ENCODE data around the gene TMOD1.

Gene TMOD1

DNA sequence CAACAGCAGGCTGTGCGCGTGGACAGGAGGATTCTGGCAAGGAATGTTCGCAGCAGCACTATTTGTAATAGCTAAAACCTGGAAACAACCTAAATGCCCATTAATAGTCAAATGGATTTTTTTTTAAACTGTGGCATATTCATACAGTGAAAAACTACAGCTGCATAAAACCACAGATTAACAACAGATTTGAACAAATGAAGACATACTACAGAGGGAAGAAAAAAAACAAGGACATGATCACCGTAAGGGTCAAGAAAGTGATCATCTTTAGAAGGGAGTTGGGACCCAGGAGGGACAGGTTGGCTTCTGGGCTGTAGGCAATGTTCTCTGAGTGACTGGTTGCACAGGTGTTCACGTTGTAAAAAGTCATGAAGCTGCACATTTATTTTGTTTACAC, 1.2 kb upstream of the TMOD1 start:
- DNase-seq, result no peak

DNA sequence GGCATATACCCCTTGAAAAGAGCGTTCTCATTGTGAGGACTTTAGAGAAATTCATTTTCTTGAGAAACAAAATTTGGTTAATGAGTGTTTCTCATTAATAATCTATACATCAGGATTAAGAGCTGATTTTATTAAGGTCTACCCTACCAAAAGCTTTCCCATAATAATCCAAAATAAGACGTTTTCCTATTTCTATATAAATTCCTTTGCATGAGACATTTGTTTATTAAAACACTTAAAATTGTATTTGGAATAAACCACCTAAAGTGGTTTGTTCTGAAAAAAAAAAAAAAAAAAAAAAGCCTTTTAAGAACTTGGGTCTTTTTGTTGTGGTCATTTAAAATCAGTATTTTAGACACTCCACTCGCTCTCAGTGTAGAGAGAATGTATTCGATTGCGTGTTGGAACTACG, 695 bp upstream of the TMOD1 start:
- DNase-seq, result no peak

DNA sequence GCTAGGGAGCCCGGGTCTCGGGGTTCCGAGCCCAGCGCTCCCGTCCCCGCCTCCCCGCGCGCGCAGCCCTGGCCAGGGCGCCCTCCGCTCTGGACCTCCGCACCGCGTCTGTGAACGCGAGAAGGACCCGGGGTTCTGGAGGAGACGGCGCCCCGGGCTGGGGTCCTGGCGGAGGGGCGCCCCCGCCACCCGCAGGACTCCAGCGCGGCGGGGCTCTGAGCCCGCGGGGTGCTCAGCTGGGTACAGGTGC, 431 bp downstream of the TMOD1 start:
- no peak for DNase-seq

DNA sequence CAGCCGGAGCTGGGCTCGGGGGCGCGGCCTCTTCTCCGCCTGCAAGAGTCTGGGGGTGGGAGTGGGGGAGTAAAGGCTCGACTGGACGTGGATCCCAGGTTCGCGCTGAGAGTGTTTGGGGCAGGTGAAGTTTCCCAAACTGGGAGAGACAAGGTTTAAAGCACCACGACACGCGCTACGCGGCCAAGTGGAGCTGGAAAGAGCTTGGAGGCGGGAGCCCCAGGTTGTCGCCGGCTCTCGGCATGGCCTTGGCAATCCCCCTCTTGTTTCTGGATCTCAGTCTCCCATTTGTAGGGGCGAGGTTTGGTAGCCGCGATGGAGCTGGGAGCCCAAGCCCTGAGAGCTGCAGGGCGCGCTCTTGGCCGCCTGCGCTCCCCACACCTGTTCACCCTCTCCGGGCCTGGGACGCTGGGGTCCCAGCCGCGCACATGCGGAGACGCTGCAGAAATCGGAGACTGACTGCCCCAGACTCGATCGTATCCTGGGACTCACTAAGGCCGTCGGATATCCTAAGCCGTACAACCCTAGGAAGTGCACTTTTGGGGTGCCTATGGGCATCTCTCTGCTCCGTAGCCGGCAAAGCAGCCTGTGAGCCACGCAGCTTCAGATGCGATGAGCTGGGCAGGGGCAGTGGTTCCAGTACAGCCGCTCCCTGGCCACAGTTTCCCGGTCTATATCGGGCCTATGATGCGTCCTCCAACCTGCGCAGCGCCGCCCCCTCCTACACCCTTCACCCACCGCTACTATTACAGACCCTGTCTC, 937 bp downstream of the TMOD1 start:
- DNase-seq, result no peak

DNA sequence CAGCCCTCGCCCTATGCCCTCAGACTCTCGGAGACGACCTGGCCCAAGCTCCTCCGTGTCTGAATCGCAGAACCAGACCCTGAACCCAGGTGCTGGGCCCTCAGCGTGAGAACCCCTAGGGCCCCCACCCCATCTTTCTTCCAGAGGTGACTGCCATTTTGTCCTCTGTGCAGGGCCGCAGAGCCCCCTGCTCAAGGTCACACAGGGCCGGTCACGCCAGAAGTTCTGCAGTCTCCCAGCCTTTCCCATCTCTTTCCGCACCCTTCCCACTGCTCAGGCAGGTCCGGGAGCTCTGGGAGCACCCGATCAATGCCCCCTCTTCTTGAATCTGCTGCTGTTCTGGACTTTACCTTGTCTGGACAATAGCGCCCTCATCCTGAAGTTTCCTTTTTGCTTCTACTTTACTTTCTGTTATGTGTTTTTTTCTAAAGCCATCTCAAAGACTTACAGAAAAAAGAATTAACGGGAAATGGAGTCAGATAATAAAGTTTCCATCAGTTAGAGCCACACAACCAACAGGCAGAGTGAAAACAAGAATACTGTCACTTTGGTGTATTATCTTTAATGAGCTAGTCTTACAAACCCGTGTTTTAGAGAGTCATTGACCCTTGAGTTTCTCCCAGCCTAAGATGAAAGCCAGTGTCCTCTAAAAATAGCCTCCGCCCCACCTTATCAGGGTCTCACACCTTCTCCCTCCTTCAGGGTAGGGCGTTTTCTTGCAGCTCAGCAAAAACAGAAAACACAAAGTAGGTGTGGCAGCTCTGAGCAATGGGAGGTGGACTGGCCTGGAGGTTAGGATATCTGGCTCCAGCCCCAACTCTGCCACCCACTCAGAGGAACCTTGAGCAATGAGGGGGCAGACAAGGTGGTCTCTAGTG, 1.8 kb downstream of the TMOD1 start:
- DNase-seq, result no peak

DNA sequence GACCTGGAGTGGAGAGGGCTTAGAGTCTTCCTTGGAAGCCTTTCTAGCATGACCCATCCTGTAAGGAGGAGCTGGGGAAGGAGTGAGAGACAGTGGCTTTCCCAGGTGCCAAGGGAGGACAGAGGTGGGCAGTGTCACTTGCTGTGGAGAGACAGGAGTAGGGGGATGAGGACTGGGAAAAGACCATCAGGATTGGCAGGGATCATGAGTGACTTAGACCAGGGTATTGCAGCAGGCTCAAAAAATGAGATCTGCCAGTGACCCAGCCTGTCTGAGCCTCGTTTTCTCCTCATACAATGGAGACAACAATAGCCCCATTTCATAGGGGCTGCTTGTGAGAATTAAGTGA, 2.4 kb downstream of the TMOD1 start:
- DNase-seq, result no peak

DNA sequence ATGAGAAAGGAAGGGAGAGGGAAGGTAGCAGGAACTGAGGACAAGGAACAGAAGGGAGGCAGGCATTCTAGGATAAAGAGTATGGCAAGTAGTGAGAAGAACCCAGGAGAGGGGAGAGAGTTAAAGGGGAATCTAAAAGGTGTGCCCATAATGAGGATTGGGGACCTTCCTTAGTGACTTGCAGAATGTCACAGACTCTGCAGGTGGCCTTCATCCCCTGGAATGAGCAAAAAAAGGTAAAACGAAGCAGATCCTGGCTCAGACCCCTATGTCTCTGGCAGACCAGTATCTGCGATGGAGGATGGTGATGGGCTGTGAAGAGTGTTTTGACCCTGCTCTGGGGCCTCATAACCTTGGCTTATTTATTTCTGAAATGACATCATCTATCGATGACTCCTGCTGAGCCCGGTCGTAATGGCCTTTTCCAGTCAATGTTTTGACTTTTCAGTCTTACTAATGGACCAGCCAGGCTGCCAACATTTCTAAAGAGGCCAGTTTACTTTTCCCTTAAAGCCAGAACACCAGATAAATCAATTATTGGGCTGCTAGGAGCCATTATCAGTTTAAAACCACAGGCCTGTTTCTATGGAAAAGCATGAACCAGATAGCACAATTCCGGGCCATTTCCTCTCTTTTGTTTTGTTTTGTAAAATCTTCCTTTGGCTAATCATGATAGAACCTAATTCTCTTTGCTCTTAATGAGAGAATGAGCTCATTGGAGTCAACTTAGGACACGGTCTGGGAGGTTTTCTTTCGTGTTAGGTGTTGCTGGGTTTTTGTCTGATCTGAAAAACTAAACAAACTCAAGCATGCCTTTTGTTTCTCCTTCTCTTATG, 3.1 kb downstream of the TMOD1 start:
- no peak for DNase-seq

DNA sequence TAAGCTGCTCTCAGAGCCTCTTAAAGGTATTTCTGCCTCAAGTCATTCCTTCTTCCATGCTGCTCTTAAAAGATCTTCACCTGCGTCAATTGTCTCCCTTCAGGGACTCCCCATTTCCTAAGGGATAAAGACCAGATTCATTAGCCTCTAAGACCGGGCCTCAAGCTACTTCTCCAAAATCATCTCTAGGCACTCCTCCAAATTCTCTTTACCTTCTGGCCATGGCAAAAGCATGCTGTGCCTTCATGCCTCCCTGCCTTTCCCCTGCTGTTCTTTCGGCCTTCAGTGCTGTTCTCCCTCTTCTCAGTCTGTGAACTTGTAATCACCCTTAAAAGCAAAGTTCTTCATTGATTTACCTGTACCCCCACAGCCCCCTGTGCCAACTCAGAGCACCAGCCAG, 4.4 kb downstream of the TMOD1 start:
- no peak for DNase-seq

DNA sequence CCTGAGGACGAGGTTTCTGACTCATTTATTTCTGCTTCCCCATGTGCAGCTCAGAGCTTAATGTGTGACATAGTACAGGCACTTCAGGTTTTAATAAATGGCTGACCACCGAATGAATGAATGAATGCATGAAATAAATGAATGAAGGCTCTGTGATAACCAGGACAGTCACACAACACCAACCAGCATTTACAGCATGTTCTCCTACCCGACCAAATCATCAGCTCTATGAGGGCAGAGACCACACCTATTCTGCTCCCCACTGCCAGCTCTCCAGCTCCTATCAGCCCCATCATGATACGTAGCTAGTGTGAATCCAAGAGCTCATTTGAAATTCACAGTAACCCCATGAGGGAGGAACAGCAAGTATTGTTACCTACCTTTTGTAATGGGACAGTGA, 4.8 kb downstream of the TMOD1 start:
- no peak for DNase-seq

DNA sequence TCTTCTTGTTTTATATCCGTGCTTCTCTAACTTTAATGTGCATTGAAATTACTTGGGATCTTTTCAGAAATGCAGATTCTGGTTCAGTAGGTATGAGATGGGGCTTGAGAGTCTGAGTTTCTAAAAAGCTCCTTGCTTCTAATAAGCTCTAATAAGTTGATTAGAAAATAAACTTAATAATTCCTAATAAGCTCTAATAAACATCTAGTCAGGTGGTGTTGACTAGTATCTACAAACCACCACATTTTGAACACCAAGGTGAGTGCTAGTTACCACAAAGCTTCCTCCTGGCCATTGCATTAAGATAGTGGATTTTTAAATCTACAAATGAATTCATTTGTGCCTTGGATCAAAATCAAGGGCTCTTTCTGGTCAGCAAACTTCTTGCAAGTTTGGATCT, 5.3 kb downstream of the TMOD1 start:
- DNase-seq, result no peak

DNA sequence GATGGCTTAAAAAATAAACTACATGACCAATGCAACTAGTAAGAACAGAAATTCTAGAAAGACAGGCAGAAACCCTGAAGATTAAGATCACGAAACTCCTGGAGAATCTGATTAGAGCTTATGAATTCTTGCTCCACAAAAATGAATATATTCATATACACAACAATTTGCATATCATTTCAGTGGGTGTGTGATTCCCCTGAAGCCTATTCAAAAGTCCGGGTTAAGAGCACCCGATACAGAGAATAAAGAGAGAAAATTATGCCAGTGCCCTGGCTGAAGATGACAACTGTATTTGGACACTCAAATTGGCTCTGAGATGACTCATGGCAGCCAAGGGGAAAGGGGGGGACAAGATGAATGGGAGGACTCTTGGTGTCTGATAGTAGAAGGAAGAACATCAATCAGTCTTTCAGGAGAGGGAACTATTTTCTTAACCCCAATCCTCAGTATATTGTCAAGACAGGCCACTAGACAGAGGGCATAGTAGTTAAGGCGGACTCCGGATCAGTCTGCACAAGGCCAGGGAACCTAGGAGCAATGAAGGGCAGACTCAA, 6.0 kb downstream of the TMOD1 start:
- DNase-seq, result no peak

DNA sequence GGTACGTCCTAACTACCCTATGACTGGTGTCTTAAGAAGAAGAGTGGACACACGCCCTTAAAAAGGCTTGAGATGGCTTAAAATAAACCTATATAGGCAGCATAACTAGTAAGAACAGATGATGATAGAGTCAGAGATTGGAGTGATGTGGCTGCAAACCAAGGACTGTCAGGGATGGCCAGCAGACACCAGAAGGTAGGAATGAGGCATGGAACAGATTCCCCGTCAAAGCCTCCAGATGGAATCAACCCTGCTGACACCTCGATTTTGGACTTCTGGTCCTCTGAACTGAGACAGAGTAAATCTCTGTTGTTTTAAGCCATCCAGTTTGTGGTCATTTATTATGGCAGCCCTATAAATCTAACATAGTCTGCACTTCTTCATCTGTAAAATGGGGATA, 7.4 kb downstream of the TMOD1 start:
- no peak for DNase-seq

DNA sequence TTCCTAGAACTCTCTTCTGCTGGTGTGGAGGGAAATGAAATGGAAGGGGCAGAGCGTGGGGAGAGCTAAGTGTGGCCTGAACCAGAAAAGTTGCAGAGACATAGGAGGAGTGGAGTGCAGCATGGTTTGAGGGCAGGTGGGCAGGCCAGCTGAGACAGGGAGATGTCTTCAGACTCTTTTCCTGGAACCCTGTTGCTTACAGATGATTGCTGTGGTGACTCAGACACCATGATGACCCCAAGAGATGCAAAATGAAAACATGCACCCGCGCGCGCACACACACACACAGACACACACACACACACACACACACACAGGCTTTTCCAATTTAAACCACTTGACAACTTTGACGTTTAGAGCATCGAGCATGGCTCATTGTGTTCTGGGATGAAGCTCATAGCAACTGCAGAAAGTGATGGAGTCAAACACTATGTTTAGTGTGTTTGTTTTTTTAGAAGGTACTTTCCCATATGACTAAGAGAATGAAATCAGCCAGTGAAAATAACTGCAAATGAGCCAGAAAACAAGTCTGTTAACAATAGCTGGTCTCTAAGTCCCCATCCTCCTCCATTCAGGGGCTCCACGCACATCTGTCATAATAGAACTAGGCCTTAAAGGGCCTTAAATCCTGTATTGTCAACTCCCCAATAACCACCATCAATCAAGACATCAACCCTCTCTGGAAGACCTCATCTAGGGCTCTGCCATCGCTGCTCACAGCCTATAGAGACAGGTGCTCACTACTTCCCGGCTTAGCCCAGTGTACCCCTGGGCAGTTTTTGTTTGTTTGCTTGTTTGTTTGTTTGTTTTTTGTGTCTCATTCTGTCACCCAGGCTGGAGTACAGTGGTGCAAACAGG, 9.6 kb downstream of the TMOD1 start:
- no peak for DNase-seq

DNA sequence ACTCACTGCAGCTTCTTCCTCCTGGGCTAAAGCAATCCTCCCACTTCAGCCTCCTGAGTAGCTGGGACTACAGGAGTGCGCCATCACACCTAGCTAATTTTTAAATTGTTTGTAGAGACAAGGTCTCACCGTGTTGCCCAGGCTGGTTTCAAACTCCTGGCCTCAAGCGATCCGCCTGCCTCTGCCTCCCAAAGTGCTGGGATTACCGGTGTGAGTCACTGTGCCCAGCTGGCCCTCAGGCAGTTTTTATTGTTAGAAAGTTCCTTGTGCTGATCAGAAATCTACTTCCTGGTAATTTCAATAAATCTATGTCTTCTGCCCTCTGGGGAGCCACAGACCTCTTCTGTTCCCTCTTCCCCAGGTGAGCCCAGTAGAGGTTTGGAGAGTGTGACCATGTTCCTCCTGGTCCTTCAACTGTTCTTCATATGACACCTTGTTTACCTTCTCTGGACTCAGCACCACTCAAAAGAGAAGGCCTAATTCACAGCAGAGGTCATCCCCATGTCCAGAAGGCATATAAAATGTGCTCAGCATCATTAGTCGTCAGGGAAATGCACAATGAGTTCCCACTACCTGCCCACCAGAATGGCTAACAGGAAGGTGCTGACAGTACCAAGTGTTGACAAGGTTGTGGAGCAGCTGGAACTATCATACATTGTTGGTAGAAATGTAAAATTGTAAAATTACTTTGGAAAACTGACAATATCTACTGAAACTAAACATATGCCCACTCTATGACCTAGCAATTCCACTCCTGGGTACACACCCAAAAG, 10.4 kb downstream of the TMOD1 start:
- no peak for DNase-seq

DNA sequence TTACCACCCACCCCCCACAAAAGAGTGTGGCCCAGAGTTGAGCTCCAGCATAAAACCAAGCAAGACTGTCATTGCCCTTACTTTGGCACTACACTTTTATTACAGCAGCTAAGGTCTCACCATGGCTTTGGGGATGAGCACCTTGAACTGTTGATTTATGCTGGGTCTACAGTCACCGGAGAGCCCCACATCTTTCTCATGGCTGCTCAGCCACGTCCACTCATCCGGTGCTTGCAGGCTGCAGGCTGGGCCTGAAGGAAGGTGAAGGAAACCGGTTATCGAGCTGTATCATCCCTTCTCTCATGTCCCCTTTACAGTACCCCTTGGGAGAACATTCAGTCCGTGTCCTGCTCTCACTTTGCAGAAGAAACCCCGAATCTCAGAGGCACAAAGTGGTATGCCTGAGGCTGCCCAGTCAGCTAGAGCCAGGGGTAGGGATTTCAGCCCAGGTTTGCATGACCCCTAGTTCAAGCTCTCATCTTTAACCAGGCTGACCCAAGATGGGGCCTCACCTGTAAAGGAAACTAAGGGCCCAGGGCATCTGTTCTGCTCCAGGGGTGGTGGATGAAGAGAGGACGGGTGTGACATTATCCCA, 11.6 kb downstream of the TMOD1 start:
- no peak for DNase-seq

DNA sequence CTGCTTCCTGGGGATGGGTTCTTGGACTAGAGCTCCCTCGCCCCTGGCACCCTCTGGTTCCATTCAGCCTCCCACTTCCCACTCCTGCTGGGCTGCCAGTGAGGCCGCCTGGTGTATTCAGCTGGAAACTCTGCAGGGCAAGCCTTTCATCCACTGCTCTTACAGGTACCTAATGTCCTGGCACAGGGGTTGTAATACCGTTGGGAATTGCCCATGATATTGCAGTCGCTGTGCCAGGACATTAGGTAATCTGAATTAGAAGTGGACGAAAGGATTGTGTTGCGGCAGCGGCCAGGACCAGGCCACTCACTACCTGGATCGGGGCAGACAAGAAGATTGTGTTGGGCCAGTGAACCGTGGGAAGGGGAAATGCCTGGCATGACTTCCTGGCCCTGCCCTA, 13.1 kb downstream of the TMOD1 start:
- no peak for DNase-seq

DNA sequence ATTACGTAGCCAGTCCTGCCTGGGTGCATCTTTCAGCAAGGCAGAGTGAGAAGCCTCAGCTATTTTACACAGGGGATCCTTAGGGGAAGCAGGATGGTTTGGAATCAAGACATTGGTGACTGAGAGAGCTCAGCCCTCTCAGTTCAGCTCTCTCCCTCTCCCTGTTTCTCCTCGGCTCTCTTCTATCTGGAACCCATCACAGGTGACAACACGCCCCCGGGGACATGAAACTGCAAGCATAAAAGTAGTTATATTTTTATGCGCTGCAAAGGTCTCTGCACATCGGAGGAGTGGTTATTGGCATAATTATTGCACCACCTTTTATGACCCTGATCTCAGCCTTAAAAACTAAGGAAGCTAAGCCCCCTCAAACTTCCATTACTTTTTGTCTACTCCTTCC, 14.2 kb downstream of the TMOD1 start:
- no peak for DNase-seq

DNA sequence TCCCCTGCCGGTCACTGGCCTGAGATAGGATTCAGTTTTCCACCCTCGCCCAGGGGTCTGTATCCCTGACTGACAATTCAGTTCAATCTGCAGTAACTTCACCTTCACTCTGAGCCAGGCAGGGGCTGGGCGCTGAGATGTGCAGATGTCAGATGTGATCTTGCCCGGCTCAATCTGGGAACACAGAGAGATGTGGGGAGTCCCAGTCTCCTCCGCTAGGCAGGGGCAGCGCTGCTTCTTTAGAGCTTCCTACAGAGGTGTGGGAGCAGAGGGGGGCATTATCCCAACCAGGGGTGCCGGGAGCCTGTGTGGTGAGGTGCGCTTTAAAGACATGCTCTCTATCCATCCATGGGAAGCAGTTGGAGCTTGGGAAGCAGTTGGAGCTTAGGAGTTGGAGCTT, 14.6 kb downstream of the TMOD1 start:
- no peak for DNase-seq

DNA sequence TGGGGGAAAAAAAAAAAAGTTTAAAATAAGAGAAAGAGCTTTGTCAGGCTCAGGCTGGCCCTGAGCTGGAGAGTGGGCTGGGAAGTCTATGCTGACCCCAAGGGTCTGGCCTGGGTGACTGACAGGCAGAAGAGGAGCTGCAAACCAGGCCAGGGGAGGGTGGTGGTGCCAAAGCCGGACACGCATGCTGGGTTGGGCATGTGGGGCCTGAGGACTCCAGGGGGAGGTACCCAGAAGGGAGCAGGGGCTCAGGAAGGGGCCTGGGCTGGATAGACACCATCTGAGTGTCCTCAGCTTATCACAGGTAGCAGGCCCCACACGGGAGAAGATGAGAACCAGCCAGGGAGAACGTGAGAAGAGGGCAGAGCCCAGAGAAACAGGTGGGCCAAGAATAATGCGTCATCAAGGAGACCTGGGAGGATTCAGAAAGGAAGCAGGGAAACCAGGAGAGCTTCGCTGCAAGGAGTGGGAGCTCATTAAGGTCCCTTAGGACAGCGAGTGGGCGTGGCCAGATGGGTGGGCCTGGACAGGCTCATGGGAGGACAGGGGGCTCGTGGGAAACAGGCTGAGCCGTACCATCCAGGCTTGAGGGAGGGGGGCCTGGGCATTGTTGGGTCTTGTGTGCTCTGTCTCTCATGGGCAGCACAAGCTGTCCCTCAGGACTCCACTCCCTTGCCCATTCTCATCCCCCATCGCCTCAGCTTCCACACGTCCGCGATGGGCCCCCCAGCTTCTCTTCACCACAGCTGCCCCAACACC, 16.0 kb downstream of the TMOD1 start:
- DNase-seq, result no peak

DNA sequence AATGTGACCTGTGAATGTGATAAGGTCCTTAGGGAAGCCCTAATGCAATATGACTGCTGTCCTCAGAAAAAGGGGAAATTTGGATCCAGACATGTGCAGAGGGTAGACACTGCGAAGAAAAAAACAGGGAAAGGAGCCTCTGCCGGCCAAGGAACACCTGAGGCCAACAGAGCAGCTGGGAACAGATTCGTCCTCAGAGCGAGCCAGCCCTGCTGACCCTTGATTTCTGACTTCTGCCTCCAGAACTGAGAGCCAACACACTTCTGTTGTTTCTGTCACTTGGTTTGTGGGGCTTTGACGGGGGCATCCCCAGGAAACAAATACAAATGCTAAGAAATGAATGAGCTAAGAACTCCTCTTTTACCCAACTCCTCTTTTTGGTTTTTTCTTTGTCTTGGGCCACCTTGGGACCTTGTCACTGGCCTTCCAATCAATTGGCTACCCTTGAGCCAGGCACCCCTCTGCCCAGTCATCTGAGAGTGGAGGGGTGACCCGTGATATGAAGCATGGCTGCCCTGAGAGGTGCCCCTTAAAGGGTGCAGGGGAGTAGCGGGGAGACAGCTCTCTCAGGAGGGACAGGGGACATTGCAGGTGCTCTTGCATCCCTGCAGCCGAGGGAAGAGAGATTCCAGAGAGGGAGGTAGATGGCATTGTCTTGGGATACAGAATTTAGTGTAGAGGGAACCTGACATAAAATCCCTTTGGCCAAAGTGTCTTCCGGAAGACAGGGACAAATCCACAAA, 16.9 kb downstream of the TMOD1 start:
- no peak for DNase-seq

All from CD4-positive, alpha-beta T cell treated with Interleukin-17A for 4 hours (primary cell).